RWPE1 (cell line): ENCODE results near the gene ARHGEF40.

Source experiments
- CTCF ChIA-PET: fragments of 350-600 bp; sonication (Branson Sonifier 250); formaldehyde crosslinking; extraction: SDS; loops from one replicate; lab custom pipeline; 2021; lab: Yijun Ruan, JAX
- POLR2A ChIA-PET: fragments of 400-600 bp; formaldehyde crosslinking; extraction: SDS; loops from one replicate; lab custom pipeline; 2020; ENCODE audit warnings: antibody characterized with exemption; ENCODE audit not compliant: low non-redundant PET; lab: Yijun Ruan, JAX
- DNase-seq: peaks from one replicate; pipeline ENCODE4 v3.0.0; 2012; ENCODE audit warnings: low spot score
- H3K27ac ChIP-seq: fragments of 450-650 bp; 2 replicates; pipeline ENCODE4 v1.5.1; 2017
- CTCF ChIP-seq: fragments of 450-650 bp; conservative IDR thresholded peaks from 2 replicates; pipeline ENCODE4 v1.5.1; 2017; ENCODE audit warnings: low read depth, mild to moderate bottlenecking

Gene ARHGEF40

GRCh38 chr14:21070083-21070609, at the start of gene ARHGEF40:
Gene ARHGEF40 (plus strand): TSS chr14:21070304. CDS start chr14:21070397, 93 bp downstream.
- peak; percentile 43 for DNase-seq
- POLR2A ChIA-PET: interaction anchor here (1.1 to 1.4 kb wide), 2 partner anchors 24 to 35 kb away, joined by 3 to 4 read pairs; no protein-coding TSS in a partner anchor
- CTCF ChIA-PET: interaction anchor here (0.5 to 3.0 kb wide), 7 partner anchors 17 to 571 kb away, joined by 3 to 31 read pairs (median 6); no protein-coding TSS in a partner anchor
- H3K27ac ChIP-seq: peak within 1 kb of the TSS; percentile 83
- TF ChIP-seq CTCF: no peak

GRCh38 chr14:21020977-21021545, 49.0 kb upstream of the ARHGEF40 start:
- CTCF ChIA-PET: interaction anchor here (1.4 to 2.6 kb wide), 2 partner anchors 19 to 330 kb away, joined by 4 to 12 read pairs; no protein-coding TSS in a partner anchor
- POLR2A ChIA-PET: interaction anchor here (0.7 kb wide), 1 partner anchor 22 kb away, joined by 3 read pairs; the partner anchor contains the start of gene SLC39A2
- TF ChIP-seq CTCF: no peak
- DNase-seq: no peak
- no peak overlapping the region for H3K27ac ChIP-seq

- DNase-seq: no peak
- ChIA-PET POLR2A (no interaction called here), CTCF (interaction anchor here (0.9 to 1.0 kb wide), 2 partner anchors 8 to 44 kb away, joined by 3 to 5 read pairs; no protein-coding TSS in a partner anchor)
- H3K27ac ChIP-seq: no peak overlapping the region
- TF ChIP-seq CTCF: no peak
Observed at GRCh38 chr14:21022686-21023085, 47.4 kb upstream of the ARHGEF40 start.

- no peak overlapping the region for H3K27ac ChIP-seq
- TF ChIP-seq CTCF: no peak
- no peak for DNase-seq
- ChIA-PET CTCF (interaction anchor here (0.7 to 1.0 kb wide), 3 partner anchors 9 to 77 kb away, joined by 3 to 5 read pairs (median 5); no protein-coding TSS in a partner anchor), POLR2A (no interaction called here)
Observed at GRCh38 chr14:21023174-21023573, 46.9 kb upstream of the ARHGEF40 start.

GRCh38 chr14:21023817-21024584, 46.1 kb upstream of the ARHGEF40 start:
- no peak overlapping the region for H3K27ac ChIP-seq
- no peak for DNase-seq
- ChIA-PET POLR2A (interaction anchor here (0.6 kb wide), 1 partner anchor 18 kb away, joined by 3 read pairs; no protein-coding TSS in a partner anchor), CTCF (interaction anchor here (0.6 to 1.0 kb wide), 4 partner anchors 9 to 76 kb away, joined by 3 to 5 read pairs (median 4); no protein-coding TSS in a partner anchor)
- TF ChIP-seq CTCF: no peak
